DOHH2 (cell line): Measurements from ENCODE around the gene GARIN5B.

Source experiments
- EZH2phosphoT487 ChIP-seq: fragments of 200-600 bp; sonication (generic); IDR thresholded peaks from 2 replicates; pipeline ENCODE4 v1.6.1; 2017; ENCODE audit warnings: borderline replicate concordance, mild to moderate bottlenecking, antibody characterized with exemption, low read length, moderate library complexity, mixed read lengths
- TF ChIP-seq, protein P1 (sequence below): fragments of 200-600 bp; sonication (generic); IDR thresholded peaks from one replicate; pipeline ENCODE4 v1.5.1; 2014; ENCODE audit warnings: antibody characterized with exemption, mild to moderate bottlenecking, low read depth, low read length; ENCODE audit not compliant: poor library complexity, severe bottlenecking

DNA sequence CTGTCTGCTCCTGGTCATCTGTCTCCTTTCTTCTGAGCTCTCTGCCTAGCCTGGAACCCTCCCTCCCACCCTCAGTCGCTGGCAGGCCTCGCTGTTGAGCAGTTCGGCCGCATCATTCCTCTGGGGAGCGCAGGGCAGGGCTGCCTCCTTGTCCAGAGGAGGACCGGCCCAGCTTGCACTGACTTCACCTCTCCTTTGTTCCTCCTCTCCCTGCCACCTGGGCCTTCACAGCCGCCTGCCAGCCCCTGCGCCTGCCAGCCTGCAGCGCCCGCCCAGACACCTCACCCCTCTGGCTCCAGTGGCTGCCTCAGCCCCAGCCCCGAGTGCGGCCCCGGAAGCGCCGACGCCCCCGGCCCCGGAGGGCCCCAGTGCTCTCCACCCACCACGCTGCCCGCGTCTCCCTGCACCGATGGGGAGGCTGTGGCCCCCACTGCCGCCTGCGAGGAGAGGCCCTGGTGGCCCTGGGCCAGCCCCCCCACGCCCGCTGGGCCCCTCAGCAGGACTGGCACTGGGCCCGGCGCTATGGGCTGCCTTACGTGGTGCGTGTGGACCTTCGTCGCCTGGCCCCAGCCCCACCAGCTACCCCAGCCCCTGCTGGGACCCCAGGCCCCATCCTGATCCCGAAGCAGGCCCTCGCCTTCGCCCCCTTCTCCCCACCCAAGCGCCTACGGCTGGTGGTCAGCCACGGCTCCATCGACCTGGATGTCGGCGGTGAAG, 16.2 kb downstream of the GARIN5B start:
- TF ChIP-seq EZH2phosphoT487 = no peak
- TF ChIP-seq, protein P1, sequence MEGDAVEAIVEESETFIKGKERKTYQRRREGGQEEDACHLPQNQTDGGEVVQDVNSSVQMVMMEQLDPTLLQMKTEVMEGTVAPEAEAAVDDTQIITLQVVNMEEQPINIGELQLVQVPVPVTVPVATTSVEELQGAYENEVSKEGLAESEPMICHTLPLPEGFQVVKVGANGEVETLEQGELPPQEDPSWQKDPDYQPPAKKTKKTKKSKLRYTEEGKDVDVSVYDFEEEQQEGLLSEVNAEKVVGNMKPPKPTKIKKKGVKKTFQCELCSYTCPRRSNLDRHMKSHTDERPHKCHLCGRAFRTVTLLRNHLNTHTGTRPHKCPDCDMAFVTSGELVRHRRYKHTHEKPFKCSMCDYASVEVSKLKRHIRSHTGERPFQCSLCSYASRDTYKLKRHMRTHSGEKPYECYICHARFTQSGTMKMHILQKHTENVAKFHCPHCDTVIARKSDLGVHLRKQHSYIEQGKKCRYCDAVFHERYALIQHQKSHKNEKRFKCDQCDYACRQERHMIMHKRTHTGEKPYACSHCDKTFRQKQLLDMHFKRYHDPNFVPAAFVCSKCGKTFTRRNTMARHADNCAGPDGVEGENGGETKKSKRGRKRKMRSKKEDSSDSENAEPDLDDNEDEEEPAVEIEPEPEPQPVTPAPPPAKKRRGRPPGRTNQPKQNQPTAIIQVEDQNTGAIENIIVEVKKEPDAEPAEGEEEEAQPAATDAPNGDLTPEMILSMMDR = no peak
